ENCODE results near the gene DPYD.

Gene DPYD

DNA sequence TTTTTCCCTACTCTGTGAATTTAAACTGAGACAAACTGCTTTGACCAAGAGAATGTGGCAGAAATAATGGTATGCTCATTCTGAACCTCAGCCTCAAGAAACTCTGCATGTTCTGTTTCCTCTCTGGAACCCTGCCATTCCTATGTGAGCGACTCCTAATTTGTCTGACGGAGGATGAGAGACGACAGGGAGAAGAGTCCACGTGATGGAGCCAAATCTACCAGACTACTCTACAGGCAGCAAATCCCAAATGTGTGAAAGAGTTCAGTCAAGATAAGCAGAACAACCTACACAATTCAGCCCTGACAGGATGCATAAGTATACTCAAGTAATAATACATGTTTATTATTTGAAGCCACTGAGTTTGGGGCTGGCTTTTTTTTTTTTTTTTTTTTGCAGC, 153.5 kb downstream of the DPYD start:
- no peak overlapping the region for H3K4me3 ChIP-seq (ENCODE audit: low read depth, low read length)
- POLR2A ChIA-PET = no interaction called here
- TF ChIP-seq, protein P1, sequence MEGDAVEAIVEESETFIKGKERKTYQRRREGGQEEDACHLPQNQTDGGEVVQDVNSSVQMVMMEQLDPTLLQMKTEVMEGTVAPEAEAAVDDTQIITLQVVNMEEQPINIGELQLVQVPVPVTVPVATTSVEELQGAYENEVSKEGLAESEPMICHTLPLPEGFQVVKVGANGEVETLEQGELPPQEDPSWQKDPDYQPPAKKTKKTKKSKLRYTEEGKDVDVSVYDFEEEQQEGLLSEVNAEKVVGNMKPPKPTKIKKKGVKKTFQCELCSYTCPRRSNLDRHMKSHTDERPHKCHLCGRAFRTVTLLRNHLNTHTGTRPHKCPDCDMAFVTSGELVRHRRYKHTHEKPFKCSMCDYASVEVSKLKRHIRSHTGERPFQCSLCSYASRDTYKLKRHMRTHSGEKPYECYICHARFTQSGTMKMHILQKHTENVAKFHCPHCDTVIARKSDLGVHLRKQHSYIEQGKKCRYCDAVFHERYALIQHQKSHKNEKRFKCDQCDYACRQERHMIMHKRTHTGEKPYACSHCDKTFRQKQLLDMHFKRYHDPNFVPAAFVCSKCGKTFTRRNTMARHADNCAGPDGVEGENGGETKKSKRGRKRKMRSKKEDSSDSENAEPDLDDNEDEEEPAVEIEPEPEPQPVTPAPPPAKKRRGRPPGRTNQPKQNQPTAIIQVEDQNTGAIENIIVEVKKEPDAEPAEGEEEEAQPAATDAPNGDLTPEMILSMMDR (IDR thresholded peaks at IDR 0.05; ENCODE audit: insufficient read depth, low read length, missing control alignments) = no peak
- CTCF ChIA-PET = interaction anchor here (1.3 kb wide), 1 partner anchor 12 kb away, joined by 5 read pairs; no protein-coding TSS in a partner anchor
- DNase-seq (ENCODE audit: low read depth, low spot score) = no peak

DNA sequence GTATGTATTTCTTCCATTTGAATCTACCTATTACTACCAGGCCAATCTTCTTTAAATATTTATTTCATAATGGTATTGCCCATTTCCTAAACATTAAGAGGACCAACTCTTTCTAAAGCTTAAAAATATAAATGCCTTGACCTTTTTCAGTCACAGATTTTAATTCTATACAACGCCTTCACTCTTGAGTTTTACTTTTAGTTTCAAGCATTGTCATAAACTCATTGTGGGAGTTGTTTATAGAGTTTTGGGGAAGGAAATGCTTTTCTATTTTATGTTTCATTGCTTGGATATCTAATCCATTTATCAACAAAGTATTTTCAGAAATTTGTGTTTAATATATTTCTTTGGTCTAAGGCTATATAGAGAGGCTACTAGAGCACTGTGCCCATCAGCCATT, 155.8 kb downstream of the DPYD start:
- ChIA-PET POLR2A (interaction anchor here (0.6 kb wide), 1 partner anchor 213 kb away, joined by 3 read pairs; no protein-coding TSS in a partner anchor), CTCF (no interaction called here)
- TF ChIP-seq, protein P1 (IDR thresholded peaks at IDR 0.05; ENCODE audit: insufficient read depth, low read length, missing control alignments) = no peak
- DNase-seq (ENCODE audit: low read depth, low spot score) = no peak
- no peak overlapping the region for H3K4me3 ChIP-seq (ENCODE audit: low read depth, low read length)

DNA sequence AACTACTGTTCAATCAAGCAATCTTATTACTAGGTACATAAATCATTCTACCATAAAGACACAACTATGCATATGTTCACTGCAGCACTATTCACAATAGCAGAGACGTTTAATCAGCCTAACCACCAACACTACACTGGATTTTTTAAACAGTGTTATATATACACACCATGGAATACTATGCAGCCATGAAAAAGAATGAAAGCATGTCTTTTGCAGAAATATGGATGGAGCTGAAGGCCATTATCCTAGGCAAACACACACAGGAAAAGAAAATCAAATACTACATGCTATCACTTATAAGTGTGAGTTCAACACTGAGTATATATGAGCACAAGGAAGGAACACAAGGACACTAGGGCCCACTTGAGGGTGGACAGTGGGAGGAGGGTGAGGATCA, 159.2 kb downstream of the DPYD start:
- TF ChIP-seq, protein P1 (IDR thresholded peaks at IDR 0.05; ENCODE audit: insufficient read depth, low read length, missing control alignments) = no peak
- POLR2A ChIA-PET = no interaction called here
- H3K4me3 ChIP-seq (ENCODE audit: low read depth, low read length) = no peak overlapping the region
- CTCF ChIA-PET = no interaction called here
- no peak for DNase-seq (ENCODE audit: low read depth, low spot score)

DNA sequence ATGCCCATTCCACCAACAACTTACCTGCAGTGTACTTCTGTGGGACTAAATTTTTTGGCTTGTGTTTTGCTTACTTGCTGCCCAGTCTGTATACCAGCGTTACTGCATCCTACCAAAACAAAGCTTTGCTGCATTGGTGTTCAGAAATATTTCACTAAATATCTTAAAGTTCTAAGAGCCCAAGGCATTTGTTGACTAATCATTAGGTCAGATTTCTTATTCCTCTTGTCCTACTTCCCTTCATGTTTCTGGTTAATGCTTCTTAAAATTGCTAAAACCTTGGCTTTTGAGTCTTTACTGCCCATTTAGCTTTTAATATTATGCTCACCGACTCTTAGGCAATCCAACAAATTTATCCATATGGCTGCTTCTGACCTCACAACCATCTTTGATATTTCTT, 161.8 kb downstream of the DPYD start:
- no peak overlapping the region for H3K4me3 ChIP-seq (ENCODE audit: low read depth, low read length)
- POLR2A ChIA-PET = no interaction called here
- DNase-seq (ENCODE audit: low read depth, low spot score) = no peak
- TF ChIP-seq, protein P1 (IDR thresholded peaks at IDR 0.05; ENCODE audit: insufficient read depth, low read length, missing control alignments) = no peak
- CTCF ChIA-PET = interaction anchor here (0.5 to 1.0 kb wide), 2 partner anchors 20 to 61 kb away, joined by 3 read pairs; no protein-coding TSS in a partner anchor

DNA sequence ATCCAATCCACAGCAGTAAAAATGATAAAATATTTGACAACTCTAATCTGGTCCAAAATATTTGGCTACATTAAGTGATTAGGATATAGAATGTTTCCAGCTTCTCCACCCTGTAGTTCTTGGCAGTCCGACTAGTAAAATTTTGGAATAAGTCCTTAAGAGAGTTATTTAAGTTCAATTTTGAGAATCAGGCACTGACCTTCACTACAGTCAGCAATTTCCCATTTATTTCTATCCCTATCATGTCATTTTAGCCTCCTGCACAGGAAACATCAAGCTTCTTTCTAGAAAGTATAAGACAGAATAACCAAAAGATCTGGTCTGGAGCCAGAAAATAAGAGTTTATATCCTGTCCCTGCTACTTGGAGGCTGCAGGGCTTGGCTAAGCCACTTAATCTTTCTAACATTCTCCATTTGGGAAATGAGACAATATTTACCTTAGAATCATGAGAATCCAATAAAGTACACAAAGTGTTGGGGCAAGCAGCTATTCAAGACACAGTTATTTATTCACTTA, 162.2 kb downstream of the DPYD start:
- DNase-seq (ENCODE audit: low read depth, low spot score) = peak; percentile 29
- TF ChIP-seq, protein P1 (IDR thresholded peaks at IDR 0.05; ENCODE audit: insufficient read depth, low read length, missing control alignments) = no peak
- no peak overlapping the region for H3K4me3 ChIP-seq (ENCODE audit: low read depth, low read length)
- CTCF ChIA-PET = interaction anchor here (0.7 to 1.2 kb wide), 2 partner anchors 10 to 13 kb away, joined by 3 read pairs; no protein-coding TSS in a partner anchor
- POLR2A ChIA-PET = interaction anchor here (0.5 kb wide), 1 partner anchor 426 kb away, joined by 3 read pairs; no protein-coding TSS in a partner anchor

DNA sequence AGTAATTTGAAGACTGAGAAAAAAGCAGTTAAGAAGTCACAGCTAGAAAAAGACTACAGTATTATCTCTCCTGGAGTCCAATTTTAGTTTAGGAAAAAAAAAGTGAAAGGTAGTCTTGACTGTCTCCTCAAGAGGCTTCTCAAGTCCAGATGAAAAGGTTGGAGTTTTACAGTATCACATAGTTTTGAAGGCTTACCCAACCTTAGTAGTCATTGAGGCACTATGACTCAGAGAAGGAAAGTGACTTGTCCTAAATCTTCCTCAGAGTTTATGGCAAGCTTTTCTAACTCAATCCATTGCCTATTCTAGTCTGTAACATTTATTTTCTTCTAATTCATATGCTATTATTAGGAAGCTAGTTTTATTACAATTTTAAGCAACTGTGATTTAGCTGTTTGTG, 174.9 kb downstream of the DPYD start:
- no peak for DNase-seq (ENCODE audit: low read depth, low spot score)
- POLR2A ChIA-PET = no interaction called here

More for the DNA sequence above, 174.9 kb downstream of the DPYD start:
- TF ChIP-seq, protein P1 (IDR thresholded peaks at IDR 0.05; ENCODE audit: insufficient read depth, low read length, missing control alignments) = no peak
- CTCF ChIA-PET = interaction anchor here (1.0 to 1.4 kb wide), 4 partner anchors 12 to 74 kb away, joined by 3 to 4 read pairs (median 3); no protein-coding TSS in a partner anchor
- no peak overlapping the region for H3K4me3 ChIP-seq (ENCODE audit: low read depth, low read length)

All from AG04449 (cell line).